H9 (cell line): Measurements from ENCODE around the gene TTC24. TPM values are rescaled to one million over a fixed set of nuclear protein-coding genes. Genes with fewer than 3 reads are reported as not detected.

Source experiments
- DNase-seq: peaks from one replicate; pipeline ENCODE4 v3.0.0-alpha.2; 2017
- H2AFZ ChIP-seq: one replicate; pipeline ENCODE4 v1.6.1; 2013; ENCODE audit warnings: mild to moderate bottlenecking, low read length, control low read depth, moderate library complexity
- H2AK5ac ChIP-seq: 2 replicates; pipeline ENCODE4 v1.6.1; 2013; ENCODE audit warnings: low read length, control low read depth, mixed read lengths; ENCODE audit not compliant: insufficient read length
- H2BK120ac ChIP-seq: one replicate; pipeline ENCODE4 v1.6.1; 2013; ENCODE audit warnings: low read depth, mild to moderate bottlenecking, low read length, control low read depth, inconsistent platforms; ENCODE audit not compliant: poor library complexity, severe bottlenecking
- H2BK12ac ChIP-seq: 2 replicates; pipeline ENCODE4 v1.6.1; 2013; ENCODE audit warnings: low read length, control low read depth, mixed read lengths, low read depth; ENCODE audit not compliant: insufficient read length
- H2BK15ac ChIP-seq: 2 replicates; pipeline ENCODE4 v1.6.1; 2013; ENCODE audit warnings: low read depth, low read length, control low read depth
- H2BK20ac ChIP-seq: one replicate; pipeline ENCODE4 v1.6.1; 2013; ENCODE audit warnings: low read depth, mild to moderate bottlenecking, low read length, control low read depth, inconsistent platforms; ENCODE audit not compliant: poor library complexity, severe bottlenecking
- H2BK5ac ChIP-seq: 2 replicates; pipeline ENCODE4 v1.6.1; 2013; ENCODE audit warnings: low read length, control low read depth, mixed read lengths; ENCODE audit not compliant: insufficient read length
- H3K14ac ChIP-seq: 2 replicates; pipeline ENCODE4 v1.6.1; 2013; ENCODE audit warnings: low read length, control low read depth; ENCODE audit not compliant: insufficient read depth
- H3K18ac ChIP-seq: 2 replicates; pipeline ENCODE4 v1.6.1; 2013; ENCODE audit warnings: low read depth, mild to moderate bottlenecking, mixed read lengths, low read length, control low read depth; ENCODE audit not compliant: insufficient read length
- H3K23ac ChIP-seq: 2 replicates; pipeline ENCODE4 v1.6.1; 2013; ENCODE audit warnings: low read length, control low read depth, mixed read lengths, low read depth; ENCODE audit not compliant: insufficient read length
- H3K23me2 ChIP-seq: 2 replicates; pipeline ENCODE4 v1.6.1; 2013; ENCODE audit warnings: low read depth, mild to moderate bottlenecking, mixed read lengths, low read length, control low read depth; ENCODE audit not compliant: insufficient read length, poor library complexity, severe bottlenecking
- H3K27ac ChIP-seq: 2 replicates; pipeline ENCODE4 v1.5.1; 2013; ENCODE audit warnings: low read length, control low read depth, mixed read lengths, low read depth; ENCODE audit not compliant: insufficient read length
- H3K27me3 ChIP-seq: 2 replicates; pipeline ENCODE4 v1.6.1; 2013; ENCODE audit warnings: low read length, control low read depth, inconsistent platforms; ENCODE audit not compliant: insufficient read depth
- H3K4ac ChIP-seq: 2 replicates; pipeline ENCODE4 v1.6.1; 2013; ENCODE audit warnings: low read depth, mild to moderate bottlenecking, control low read depth, inconsistent platforms, low read length, moderate library complexity
- H3K4me1 ChIP-seq: 2 replicates; pipeline ENCODE4 v1.6.1; 2013; ENCODE audit warnings: low read length, control low read depth, inconsistent platforms; ENCODE audit not compliant: insufficient read depth
- H3K4me2 ChIP-seq: 2 replicates; pipeline ENCODE4 v1.6.1; 2013; ENCODE audit warnings: low read length, control low read depth, mixed read lengths; ENCODE audit not compliant: insufficient read length, insufficient read depth
- H3K56ac ChIP-seq: 2 replicates; pipeline ENCODE4 v1.6.1; 2013; ENCODE audit warnings: low read depth, mild to moderate bottlenecking, mixed read lengths, low read length, control low read depth; ENCODE audit not compliant: insufficient read length
- H3K79me1 ChIP-seq: 2 replicates; pipeline ENCODE4 v1.6.1; 2013; ENCODE audit warnings: low read depth, mild to moderate bottlenecking, moderate library complexity, low read length, control low read depth, inconsistent platforms; ENCODE audit not compliant: insufficient read depth, poor library complexity, severe bottlenecking
- H3K79me2 ChIP-seq: 2 replicates; pipeline ENCODE4 v1.6.1; 2013; ENCODE audit warnings: low read length, control low read depth, inconsistent platforms; ENCODE audit not compliant: insufficient read depth
- H3K9ac ChIP-seq: 2 replicates; pipeline ENCODE4 v1.6.1; 2013; ENCODE audit warnings: low read length, control low read depth, mixed read lengths; ENCODE audit not compliant: insufficient read length; ENCODE audit errors: extremely low read depth
- H3K9me3 ChIP-seq: one replicate; pipeline ENCODE4 v1.6.1; 2013; ENCODE audit warnings: low read depth, low read length, inconsistent platforms; ENCODE audit not compliant: control insufficient read depth
- H3T11ph ChIP-seq: one replicate; pipeline ENCODE4 v1.6.1; 2013; ENCODE audit warnings: mild to moderate bottlenecking, low read length, control low read depth, inconsistent platforms
- H4K20me1 ChIP-seq: one replicate; pipeline ENCODE4 v1.6.1; 2013; ENCODE audit not compliant: control insufficient read depth, insufficient read length, insufficient read depth
- H4K5ac ChIP-seq: 2 replicates; pipeline ENCODE4 v1.6.1; 2013; ENCODE audit warnings: low read depth, mild to moderate bottlenecking, mixed read lengths, low read length, control low read depth; ENCODE audit not compliant: insufficient read length
- H4K8ac ChIP-seq: replicated peaks from 2 replicates; pipeline ENCODE4 v1.6.1; 2013; ENCODE audit warnings: low read length, control low read depth, mixed read lengths, low read depth; ENCODE audit not compliant: insufficient read length
- H4K91ac ChIP-seq: 2 replicates; pipeline ENCODE4 v1.6.1; 2013; ENCODE audit warnings: low read depth, mild to moderate bottlenecking, moderate library complexity, mixed read lengths, low read length, control low read depth; ENCODE audit not compliant: insufficient read length
- H3K27ac Mint-ChIP-seq, 3 experiments: 2 replicates in 2 of 3; 3 replicates in 1 of 3; pipeline ENCODE4 v1.8.0; 2020 to 2021; ENCODE audit warnings: mixed read lengths in 3 of 3, mild to moderate bottlenecking in 1 of 3, moderate library complexity in 1 of 3
- H3K27me3 Mint-ChIP-seq: 2 replicates; pipeline ENCODE4 v1.8.0; 2021; ENCODE audit warnings: low read depth, mild to moderate bottlenecking, moderate library complexity, mixed read lengths
- H3K36me3 Mint-ChIP-seq, 3 experiments: 2 replicates in 2 of 3; 3 replicates in 1 of 3; pipeline ENCODE4 v1.8.0; 2020 to 2021; ENCODE audit warnings: low read depth in 3 of 3, mixed read lengths in 3 of 3; ENCODE audit not compliant: insufficient read depth in 1 of 3
- H3K4me1 Mint-ChIP-seq, 2 experiments: 2 replicates each; pipeline ENCODE4 v1.8.0; 2020; ENCODE audit warnings: mixed read lengths in 2 of 2
- H3K4me3 Mint-ChIP-seq, 2 experiments: 2 replicates in 1 of 2; 3 replicates in 1 of 2; pipeline ENCODE4 v1.8.0; 2020 to 2021; ENCODE audit warnings: mild to moderate bottlenecking in 2 of 2, mixed read lengths in 2 of 2, moderate library complexity in 1 of 2
- H3K9me3 Mint-ChIP-seq, 2 experiments: 2 replicates in 1 of 2; 3 replicates in 1 of 2; pipeline ENCODE4 v1.8.0; 2020; ENCODE audit warnings: mild to moderate bottlenecking in 2 of 2, mixed read lengths in 2 of 2, moderate library complexity in 1 of 2
- CTCF ChIP-seq: fragments of 200-600 bp; sonication (generic); conservative IDR thresholded peaks from 3 replicates; pipeline ENCODE4 v1.8.0; 2021; ENCODE audit warnings: antibody characterized with exemption, mild to moderate bottlenecking
- whole genome bisulfite sequencing: extraction: QIAGEN DNeasy Blood & Tissue Kit; methylation state at CpG from one replicate; pipeline ENCODE4 v1.1.7; 2013; ENCODE audit warnings: missing lambda C conversion rate, low lambda C conversion rate, mixed read lengths; ENCODE audit not compliant: insufficient read length; ENCODE audit errors: extremely low coverage; 5-methylcytosine and 5-hydroxymethylcytosine counted together
- total RNA-seq: library from RNA; stranded (reverse); gene quantifications from 2 replicates; pipeline ENCODE4 v1.2.1, GENCODE V29; 2021

The TTC24 gene
- total RNA-seq, 1 experiment from 2014 or later, result 0.26 TPM

GRCh38 chr1:156551066-156551643 lies 28.4 kb upstream of the TTC24 start:
- Mint-ChIP-seq H3K9me3 (no peaks in the 10 kb centered on the region), H3K27me3 (no peaks in the 10 kb centered on the region), H3K36me3 (peaks cover 13 to 68% (median 52%) of the 10 kb centered on the region in 3 experiments), H3K4me3 (no peak overlapping the region), H3K4me1 (no peaks in the 10 kb centered on the region), H3K27ac (no peak overlapping the region)
- no peak overlapping the region for H3K14ac ChIP-seq
- H3K79me2 ChIP-seq, result no peaks in the 10 kb centered on the region
- no peak overlapping the region for H2AFZ ChIP-seq
- H3K56ac ChIP-seq, result no peak overlapping the region
- H4K5ac ChIP-seq, result no peak overlapping the region
- no peak overlapping the region for H3K9ac ChIP-seq
- WGBS, result no CpG with 5 or more reads among the region's 3 CpGs
- no peak overlapping the region for H2BK20ac ChIP-seq
- no peak overlapping the region for H4K8ac ChIP-seq
- no peaks in the 10 kb centered on the region for H3K4me1 ChIP-seq
- no peak overlapping the region for H4K91ac ChIP-seq
- no peak for DNase-seq
- H2AK5ac ChIP-seq, result no peak overlapping the region
- H4K20me1 ChIP-seq, result no peaks in the 10 kb centered on the region
- H3K27ac ChIP-seq, result no peak overlapping the region
- H3K23ac ChIP-seq, result no peak overlapping the region
- no peaks in the 10 kb centered on the region for H3K79me1 ChIP-seq
- TF ChIP-seq CTCF, result no peak
- no peaks in the 10 kb centered on the region for H3K23me2 ChIP-seq
- H3K27me3 ChIP-seq, result no peaks in the 10 kb centered on the region
- no peak overlapping the region for H2BK15ac ChIP-seq
- H2BK120ac ChIP-seq, result no peak overlapping the region
- H3K4me2 ChIP-seq, result no peak overlapping the region
- H3K9me3 ChIP-seq, result no peaks in the 10 kb centered on the region
- no peak overlapping the region for H3K18ac ChIP-seq
- no peak overlapping the region for H3T11ph ChIP-seq
- no peak overlapping the region for H2BK12ac ChIP-seq
- H3K4ac ChIP-seq, result no peak overlapping the region
- no peak overlapping the region for H2BK5ac ChIP-seq
